Right lobe of liver (tissue), 6 donors: ENCODE measurements around the gene PRKCA. TPM values are rescaled to one million over a fixed set of nuclear protein-coding genes. Genes with fewer than 3 reads are reported as not detected.

Source experiments
- ATAC-seq, 4 donors: fragments of 200-7000 bp; cut with Tn5 transposase; one replicate each; pipeline ENCODE4 v1.9.1; 2020; ENCODE audit warnings: mild to moderate bottlenecking in 4 of 4, moderate library complexity in 4 of 4
- DNase-seq, 3 donors: peaks; one replicate each; pipeline ENCODE4 v3.0.0-alpha.2; 2020
- H3K27ac ChIP-seq, 3 donors: fragments of 200-600 bp; one replicate each; pipeline ENCODE4 v1.8.0; 2022
- H3K27me3 ChIP-seq, 2 donors: fragments of 200-600 bp; one replicate each; pipeline ENCODE4 v1.8.0; 2022
- H3K36me3 ChIP-seq, 4 donors: fragments of 200-600 bp; sonication (generic) in 1 of 4; one replicate each; pipeline versions ENCODE4 v1.5.1 to v1.8.0; 2017 to 2022; ENCODE audit warnings: control low read depth in 1 of 4
- H3K4me1 ChIP-seq, 4 donors: fragments of 200-600 bp; sonication (generic) in 1 of 4; one replicate each; pipeline versions ENCODE4 v1.5.1 to v1.8.0; 2017 to 2022; ENCODE audit warnings: control low read depth in 1 of 4
- H3K4me3 ChIP-seq, 3 donors: fragments of 200-600 bp; one replicate each; pipeline ENCODE4 v1.8.0; 2022
- H3K9me3 ChIP-seq, 4 donors: fragments of 200-600 bp; sonication (generic) in 1 of 4; one replicate each; pipeline versions ENCODE4 v1.5.1 to v1.8.0; 2017 to 2022; ENCODE audit warnings: control low read depth in 1 of 4
- POLR2A ChIP-seq: fragments of 450-650 bp; IDR thresholded peaks from one replicate; pipeline ENCODE4 v1.6.1; 2017; ENCODE audit warnings: antibody characterized with exemption, mild to moderate bottlenecking
- WGBS: methylation state at CpG from one replicate; pipeline ENCODE4 v1.1.6; 2018; ENCODE audit warnings: low coverage, low lambda C conversion rate; ENCODE audit not compliant: insufficient coverage; ENCODE audit errors: missing lambda C conversion rate; 5-methylcytosine and 5-hydroxymethylcytosine counted together
- intact Hi-C, 2 donors: fragments of 100-400 bp; cut with DNase I; formaldehyde crosslinking; loops; one replicate each; pipeline versions ENCODE4 v1.11.2 to v1.14.1; 2022
- total RNA-seq, 6 experiments: library from RNA; depleted of rRNA in 2 of 6; stranded (reverse); fragments of >200 nt in 2 of 6; fragmentation: NEBNext Ultra II Directional in 3 of 6; extraction: Animal tissue kit (Norgen Biotek cat#: 25700) in 3 of 6; gene quantifications; one replicate each; pipeline versions ENCODE4 v1.1.0 to v1.2.4, GENCODE V29; 2016 to 2023
- TF ChIP-seq, protein P1 (sequence below), 4 donors: fragments of 200-600 bp in 3 of 4; fragments of 450-650 bp in 1 of 4; IDR thresholded peaks; one replicate each; pipeline versions ENCODE4 v1.5.1 to v1.8.0; 2016 to 2022; ENCODE audit warnings: antibody characterized with exemption in 4 of 4, mild to moderate bottlenecking in 2 of 4
- donor health status: DM: no; HTN: yes; CAD: no.
- donor health status: DM: no; HTN: no; CAD: no.
- donor health status: DM: no; HTN: no; CAD: no.
- donor health status: DM: no; HTN: yes; CAD: no.
- donor health status: DM: no; HTN: yes; CAD: no.

The PRKCA gene
- total RNA-seq, 6 experiments from 2014 or later: 11.7 to 23.0 (median 18.7) TPM

GRCh38 chr17:66535611-66536010 is 233.2 kb downstream of the PRKCA start:
- no peak for ATAC-seq

GRCh38 chr17:66537502-66537901 is 235.1 kb downstream of the PRKCA start:
- Histone ChIP-seq H3K4me3 (no peak overlapping the region), H3K27me3 (no peaks in the 10 kb centered on the region), H3K9me3 (no peaks in the 10 kb centered on the region), H3K36me3 (no peaks in the 10 kb centered on the region), H3K4me1 (no peaks in the 10 kb centered on the region), H3K27ac (no peak overlapping the region)
- 80% methylated on average over 5 of the region's 5 CpGs for WGBS
- no peak for TF ChIP-seq POLR2A
- TF ChIP-seq, protein P1, sequence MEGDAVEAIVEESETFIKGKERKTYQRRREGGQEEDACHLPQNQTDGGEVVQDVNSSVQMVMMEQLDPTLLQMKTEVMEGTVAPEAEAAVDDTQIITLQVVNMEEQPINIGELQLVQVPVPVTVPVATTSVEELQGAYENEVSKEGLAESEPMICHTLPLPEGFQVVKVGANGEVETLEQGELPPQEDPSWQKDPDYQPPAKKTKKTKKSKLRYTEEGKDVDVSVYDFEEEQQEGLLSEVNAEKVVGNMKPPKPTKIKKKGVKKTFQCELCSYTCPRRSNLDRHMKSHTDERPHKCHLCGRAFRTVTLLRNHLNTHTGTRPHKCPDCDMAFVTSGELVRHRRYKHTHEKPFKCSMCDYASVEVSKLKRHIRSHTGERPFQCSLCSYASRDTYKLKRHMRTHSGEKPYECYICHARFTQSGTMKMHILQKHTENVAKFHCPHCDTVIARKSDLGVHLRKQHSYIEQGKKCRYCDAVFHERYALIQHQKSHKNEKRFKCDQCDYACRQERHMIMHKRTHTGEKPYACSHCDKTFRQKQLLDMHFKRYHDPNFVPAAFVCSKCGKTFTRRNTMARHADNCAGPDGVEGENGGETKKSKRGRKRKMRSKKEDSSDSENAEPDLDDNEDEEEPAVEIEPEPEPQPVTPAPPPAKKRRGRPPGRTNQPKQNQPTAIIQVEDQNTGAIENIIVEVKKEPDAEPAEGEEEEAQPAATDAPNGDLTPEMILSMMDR (IDR thresholded peaks at IDR 0.05): no peak
- intact Hi-C loops: no loop called here
- DNase-seq (no peak), ATAC-seq (no peak)

More at GRCh38 chr17:66535611-66536010, 233.2 kb downstream of the PRKCA start:
- Histone ChIP-seq H3K36me3 (no peaks in the 10 kb centered on the region), H3K27me3 (no peaks in the 10 kb centered on the region), H3K27ac (no peak overlapping the region), H3K4me3 (no peak overlapping the region), H3K4me1 (no peaks in the 10 kb centered on the region), H3K9me3 (no peaks in the 10 kb centered on the region)
- WGBS: no CpG with 5 or more reads among the region's 1 CpG
- DNase-seq: no peak
- intact Hi-C loops: no loop called here
- no peak for TF ChIP-seq POLR2A
- TF ChIP-seq, protein P1 (IDR thresholded peaks at IDR 0.05): no peak

DNA sequence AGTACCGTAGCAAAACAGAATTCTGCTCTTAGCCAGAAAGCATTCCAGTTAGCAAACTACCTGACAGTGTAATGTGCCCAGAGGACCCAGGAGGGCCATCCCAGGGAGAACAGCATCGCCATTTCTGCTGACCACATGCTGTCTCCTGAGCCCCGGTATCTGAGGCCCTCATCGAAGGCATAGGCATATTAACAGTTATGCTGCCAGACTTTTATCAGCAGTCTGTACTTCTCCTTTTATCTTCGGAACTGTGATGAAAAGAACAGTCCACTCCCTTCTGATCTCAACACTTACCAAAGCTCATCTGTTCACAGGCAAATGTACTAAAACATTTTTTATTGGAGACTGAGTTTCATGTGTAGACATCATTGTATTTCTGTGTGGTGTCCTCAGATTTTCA is 236.4 kb downstream of the PRKCA start:
- Histone ChIP-seq H3K36me3 (no peaks in the 10 kb centered on the region), H3K4me3 (no peak overlapping the region), H3K4me1 (no peaks in the 10 kb centered on the region), H3K27me3 (no peaks in the 10 kb centered on the region), H3K9me3 (no peaks in the 10 kb centered on the region), H3K27ac (no peak overlapping the region)
- ATAC-seq: no peak
- no peak for TF ChIP-seq POLR2A
- TF ChIP-seq, protein P1 (IDR thresholded peaks at IDR 0.05): no peak
- intact Hi-C loops: no loop called here
- DNase-seq: no peak
- 33% methylated on average over 1 of the region's 5 CpGs for WGBS

- Histone ChIP-seq H3K4me1 (no peaks in the 10 kb centered on the region), H3K27ac (no peak overlapping the region), H3K27me3 (no peaks in the 10 kb centered on the region), H3K4me3 (no peak overlapping the region), H3K36me3 (no peaks in the 10 kb centered on the region), H3K9me3 (no peaks in the 10 kb centered on the region)
- WGBS: 93% methylated on average over 3 of the region's 17 CpGs
- ATAC-seq: no peak
- TF ChIP-seq, protein P1 (IDR thresholded peaks at IDR 0.05): no peak
- no peak for TF ChIP-seq POLR2A
- no peak for DNase-seq
- intact Hi-C loops: no loop called here
Observed at GRCh38 chr17:66540131-66540781, 237.8 kb downstream of the PRKCA start.
